GM19025 (cell line): Measurements from ENCODE around the gene WNT9B.
"Not testable (repeated sequence)": the region's sequence is repeated elsewhere in the genome, so short reads cannot be mapped to it uniquely, and the experiment has no call there.

Source experiments
- ATAC-seq: cut with Tn5 transposase; IDR thresholded peaks from one replicate; pipeline ENCODE4 v1.9.1; 2021; ENCODE audit warnings: mild to moderate bottlenecking, low read depth, moderate library complexity; ENCODE audit not compliant: unreplicated experiment

WNT9B gene

DNA sequence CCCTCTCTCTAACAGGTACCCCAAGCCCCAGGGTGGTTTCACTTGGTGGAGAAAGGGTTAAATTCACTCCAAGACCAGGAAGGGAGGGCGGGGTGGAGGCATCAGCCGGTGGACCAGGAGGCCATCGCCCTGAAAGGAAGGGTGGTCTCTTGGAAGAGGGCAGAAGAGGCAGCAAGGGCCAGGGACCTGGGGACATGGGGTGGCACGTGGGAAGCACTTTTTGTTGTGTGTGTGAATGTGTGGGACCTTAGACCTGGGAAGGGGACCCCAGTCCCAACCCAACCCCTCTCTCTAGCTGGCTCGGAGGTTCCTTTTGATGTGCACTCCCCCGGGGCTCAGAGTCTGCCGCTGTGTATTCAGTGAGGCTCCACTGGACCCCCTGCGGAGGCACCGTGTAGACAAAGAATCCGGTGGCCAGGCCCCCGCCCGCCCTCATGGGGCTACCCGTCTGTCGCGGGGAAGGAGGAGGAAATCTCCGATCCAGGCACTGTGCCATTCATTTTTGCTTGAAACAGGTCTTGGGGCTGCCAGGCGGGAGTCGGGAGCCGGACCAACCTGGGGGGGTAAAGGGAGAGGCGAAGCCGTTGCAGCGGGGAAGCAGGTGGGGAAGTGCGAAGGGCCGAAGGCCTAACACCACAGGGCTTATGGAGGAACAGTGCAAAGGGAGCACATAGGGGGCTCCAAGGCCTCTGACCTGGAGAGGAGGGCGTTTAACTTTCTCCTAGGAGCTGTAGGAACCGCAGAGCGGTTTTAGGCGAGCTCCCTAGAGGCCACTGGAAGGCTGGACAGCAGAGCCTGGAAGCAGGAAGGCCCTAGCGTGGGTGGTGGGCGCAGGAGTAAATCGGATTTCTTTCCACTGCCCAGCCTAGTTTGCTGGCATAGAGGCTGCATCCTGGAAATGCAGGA is 29.6 kb upstream of the WNT9B start:
- ATAC-seq, result no peak

DNA sequence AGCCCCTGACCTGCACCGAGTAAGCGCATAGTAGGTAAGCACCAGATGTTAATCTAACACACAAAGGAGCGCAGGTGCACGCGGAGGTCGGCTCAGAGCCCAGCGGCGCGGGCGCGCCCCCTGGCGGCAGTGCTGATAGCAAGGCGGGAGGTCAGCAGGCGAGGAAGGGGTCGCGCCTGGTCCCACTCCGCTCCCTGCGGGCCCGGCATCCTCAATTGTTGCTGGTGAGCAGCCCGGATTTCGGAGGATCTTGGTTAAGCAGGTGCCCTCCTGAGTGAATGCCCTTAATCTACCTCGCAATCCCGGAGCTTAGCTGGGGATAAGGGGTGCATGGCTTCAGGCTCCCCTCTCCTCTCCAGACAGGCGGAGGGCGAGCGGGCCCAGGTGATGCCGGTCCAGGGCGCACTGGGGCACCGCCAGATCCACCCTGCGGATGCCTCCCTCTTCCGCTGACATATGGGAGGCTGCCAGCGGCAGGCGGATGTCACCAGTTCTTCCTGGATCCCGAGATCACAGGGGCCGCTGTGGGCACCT is 28.9 kb upstream of the WNT9B start:
- no peak for ATAC-seq

DNA sequence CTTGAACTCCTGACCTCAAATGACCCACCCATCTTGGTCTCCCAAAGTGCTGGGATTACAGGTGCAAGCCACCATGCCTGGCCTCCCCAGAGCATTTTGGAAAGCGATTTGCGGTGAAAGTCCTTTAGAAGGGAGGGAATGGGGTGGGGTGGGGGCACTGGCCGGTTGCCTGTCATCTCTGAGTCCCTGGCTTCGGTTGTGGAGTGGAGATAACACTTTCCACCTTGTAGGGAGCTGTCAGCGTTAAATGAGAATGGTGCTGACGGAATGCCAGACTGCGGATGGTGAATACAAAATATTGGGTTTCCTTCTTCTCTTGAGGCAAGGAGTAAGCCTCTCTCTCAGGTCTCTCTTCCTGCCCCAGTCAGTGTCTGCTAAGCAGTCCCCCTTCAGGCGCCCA is 27.7 kb upstream of the WNT9B start:
- no peak for ATAC-seq

DNA sequence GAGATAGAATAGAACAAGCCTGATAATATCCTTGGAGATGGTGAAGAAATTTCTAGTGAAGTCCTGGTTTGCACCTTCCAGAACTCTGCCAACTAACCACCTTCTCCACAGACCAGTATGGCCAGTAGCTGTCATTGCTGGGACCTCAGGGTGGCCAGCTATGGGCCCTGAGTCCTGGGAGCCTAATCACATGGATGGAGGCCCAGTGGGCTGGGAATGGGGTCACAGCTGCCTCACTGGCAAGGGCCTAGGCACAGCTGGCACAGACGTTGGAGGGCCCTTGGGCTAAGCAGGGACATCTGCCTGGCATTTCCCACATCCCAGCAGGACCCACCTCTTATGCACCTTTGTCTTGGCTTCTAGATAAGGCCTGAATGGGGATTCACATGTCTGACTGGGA is 25.3 kb upstream of the WNT9B start:
- no peak for ATAC-seq

DNA sequence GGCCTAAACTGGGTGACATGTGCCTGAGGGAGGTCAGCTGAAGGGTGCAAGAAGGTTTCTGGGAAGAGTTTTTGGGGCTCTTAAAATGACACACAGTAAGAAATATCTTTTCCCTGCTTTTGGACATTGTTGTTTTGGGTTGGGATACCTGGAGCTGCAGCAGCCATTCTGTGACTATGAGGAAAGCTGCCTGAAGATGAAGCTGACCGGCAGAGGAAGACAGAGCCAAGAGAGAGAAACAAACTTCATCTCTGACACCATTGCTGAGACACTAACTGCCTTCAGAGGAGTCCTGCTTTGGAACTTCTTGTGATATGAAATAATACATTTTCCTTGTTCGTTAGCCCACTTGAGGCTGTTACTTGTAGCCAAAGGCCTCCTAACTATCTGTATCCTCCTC is 24.1 kb upstream of the WNT9B start:
- ATAC-seq, result no peak

DNA sequence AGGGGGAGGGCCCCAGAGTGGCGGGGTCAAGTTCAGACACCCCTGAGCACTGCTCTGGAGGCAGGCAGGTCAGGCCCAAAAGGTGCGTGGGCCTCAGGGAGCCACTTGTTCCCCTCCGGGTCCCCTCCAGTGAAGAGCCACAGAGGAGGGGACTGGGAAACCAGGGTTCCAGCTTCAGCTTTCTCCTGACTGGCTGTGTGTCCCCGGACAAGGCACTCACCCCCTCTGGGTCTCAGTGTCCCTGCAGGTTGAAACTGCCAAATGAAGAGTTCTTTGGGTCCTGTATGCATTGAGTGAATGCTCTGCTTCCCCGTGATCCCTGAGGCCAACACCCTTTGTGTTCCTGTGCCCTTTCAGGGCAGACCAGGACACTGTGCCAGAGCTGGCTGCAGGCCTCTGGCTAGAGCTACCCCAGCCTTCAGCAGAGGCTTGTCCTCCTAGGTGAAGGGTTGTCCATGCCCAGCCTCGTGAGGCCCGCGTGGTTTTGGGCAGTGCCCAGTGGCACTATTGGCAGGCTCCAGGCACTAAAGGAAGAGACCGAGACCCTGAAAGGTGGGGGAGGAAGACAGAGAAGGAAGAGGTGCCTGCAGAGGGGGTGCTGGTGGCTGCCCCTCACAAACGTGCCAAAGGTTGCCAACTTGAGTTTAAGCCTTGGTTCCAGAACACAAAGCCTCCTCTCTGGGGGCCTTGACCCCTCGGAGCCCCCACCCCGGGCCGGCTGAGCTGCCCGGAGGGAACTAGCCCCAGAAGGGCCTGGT is 19.6 kb upstream of the WNT9B start:
- ATAC-seq, result no peak

DNA sequence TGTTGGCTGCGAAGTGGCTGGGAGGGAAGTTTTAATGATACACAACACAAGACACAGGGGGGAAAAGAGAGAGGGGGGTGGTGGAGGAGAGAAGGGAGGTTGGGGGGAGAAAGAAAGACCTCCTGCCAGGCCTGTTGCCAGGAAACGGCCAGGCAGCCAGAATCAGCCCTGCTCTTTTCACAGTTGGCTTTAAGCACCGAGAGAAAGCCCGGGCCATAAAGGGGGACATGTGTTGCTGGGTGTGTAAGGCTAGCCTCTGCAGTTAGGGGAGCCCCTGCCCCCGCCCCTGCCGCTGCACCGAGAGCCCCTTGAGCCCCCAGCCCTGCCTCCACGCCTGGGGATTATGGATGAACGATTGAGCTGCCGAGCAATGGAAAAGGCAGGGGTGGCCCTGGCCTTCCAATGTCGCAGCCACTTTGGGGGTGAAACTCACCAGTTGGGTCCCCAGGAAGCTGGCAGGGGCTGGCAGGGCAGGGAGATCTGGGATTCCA is 19.0 kb upstream of the WNT9B start:
- ATAC-seq, result no peak

DNA sequence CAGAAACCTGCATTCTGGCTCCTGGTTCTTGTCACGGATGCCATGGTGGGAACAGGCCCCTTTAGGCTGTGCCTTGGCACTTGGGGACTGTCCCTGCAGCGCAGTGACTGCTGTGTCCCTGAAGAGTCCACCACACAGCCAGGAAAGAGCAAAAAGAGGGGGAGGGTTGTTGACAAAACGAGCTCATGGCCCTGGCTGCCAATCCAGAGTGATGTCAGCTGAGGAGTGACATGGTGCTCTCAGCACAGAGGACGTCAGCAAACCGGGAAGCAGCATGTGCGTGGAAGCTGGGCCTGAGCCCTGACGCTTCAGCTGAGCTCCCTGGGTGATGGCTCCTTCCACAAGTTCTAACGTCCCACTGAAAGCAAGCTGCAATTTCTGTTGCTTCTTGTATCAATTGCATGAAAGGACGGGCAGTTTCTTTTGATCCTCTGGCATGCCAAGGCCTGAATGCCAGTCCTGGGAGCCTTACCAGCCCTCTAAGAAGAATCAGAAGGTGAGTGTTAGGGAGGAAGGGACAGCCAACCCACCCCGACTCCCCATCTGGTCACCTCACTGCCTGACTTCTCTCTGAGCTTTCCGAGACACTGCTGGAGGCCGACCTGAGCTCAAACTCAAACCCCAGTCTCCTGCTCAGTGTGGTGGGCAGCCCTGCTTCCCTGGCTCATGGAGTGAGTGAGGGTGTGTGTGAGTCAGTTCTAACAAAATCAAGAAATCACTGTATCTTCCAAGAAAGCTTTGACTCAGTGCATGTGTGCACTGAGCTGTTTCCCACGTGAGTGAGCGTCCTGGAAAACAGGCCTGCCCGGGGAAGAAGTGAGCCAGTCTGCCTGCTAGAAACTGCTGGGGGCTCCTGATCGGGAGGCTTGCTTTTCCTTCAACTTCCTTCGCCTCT is 18.2 kb upstream of the WNT9B start:
- no peak for ATAC-seq

DNA sequence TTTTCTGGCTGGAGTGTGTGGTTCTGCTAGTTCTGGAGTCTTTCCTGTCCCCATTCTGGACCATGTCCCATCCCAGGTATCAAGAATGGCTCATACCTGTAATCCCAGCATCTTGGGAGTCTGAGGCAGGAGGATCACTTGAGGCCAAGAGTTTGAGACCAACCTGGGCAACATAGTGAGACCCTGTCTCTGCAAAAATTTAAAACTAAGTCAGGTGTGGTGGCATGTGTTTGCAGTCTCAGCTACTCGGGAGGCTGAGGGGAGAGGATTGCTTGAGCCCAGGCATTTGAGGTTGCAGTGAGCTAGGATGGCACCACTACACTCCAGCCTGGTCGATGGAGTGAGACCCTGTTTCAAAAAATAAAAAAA is 17.6 kb upstream of the WNT9B start:
- no peak for ATAC-seq

DNA sequence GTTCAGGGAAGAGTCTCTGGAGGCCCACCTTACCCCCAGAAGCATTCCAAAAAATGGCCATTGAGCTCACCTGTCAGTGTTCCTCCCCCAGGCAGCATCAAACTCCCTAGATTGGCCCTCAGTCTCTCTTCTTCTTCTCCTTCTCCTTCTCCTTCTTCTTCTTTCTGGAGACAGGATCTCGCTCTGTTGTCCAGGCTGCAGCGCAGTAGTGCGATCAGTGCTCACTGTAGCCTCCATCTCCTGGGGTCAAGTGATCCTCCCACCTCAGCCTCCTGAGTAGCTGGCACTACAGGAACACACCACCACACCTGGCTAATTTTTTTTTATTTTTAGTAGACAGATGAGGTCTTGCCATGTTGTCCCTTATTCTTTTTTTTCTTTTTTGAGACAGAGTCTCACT is 16.5 kb upstream of the WNT9B start:
- ATAC-seq, result no peak

DNA sequence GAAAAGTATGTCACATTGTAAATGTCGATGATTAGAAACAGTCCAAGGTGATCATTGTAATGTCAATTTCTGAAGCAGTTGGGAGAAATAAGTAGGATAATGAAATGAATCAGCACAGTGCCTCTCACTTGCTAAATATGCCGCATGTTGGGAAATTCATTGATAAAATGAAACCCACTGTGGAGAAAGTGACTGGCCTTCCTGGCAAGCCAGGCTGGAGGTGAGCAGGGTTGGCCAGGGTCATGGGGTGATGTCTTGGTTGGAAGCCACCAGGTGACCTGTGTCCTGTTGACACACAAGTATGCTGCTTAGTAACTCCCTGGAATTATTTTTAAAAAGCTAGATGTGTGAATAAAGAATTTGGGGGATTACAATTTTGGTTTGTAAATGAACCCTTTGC is 14.9 kb upstream of the WNT9B start:
- ATAC-seq, result no peak

DNA sequence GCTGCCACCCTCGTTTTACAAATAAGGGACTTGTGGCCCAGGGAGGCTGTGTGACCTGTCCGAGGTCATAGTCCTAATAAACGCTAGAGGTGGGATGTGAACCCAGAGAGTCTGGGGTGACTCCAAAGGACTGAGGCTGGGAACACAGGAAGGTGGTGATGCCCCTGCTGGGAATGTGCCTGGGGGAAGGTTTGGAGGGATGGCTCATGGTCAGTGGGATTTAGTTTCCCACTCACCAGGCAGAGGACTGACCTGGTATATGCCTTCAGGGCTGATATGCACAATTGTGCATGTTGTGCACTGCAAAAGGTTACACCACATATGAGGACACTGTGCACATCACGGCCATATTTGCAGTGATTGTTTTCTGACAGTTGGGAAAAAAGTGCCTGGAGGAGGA is 13.9 kb upstream of the WNT9B start:
- ATAC-seq, result no peak

DNA sequence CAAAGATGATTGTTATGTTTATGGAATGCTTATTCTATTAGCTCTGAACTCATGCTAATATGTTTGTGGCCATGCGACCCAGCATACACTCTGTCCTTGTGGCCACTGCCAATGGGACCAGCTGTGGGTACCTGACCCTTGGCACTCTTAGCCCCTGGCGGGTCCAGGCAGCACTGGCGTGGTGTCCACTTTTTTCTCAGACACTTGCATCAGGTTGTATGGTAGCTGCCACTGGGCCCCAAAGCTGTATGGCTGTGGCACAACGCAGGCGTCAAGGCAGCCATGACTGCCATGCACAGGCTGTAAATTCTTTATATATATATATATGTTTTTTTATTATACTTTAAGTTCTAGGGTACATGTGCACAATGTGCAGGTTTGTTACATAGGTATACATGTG is 12.2 kb upstream of the WNT9B start:
- no peak for ATAC-seq

DNA sequence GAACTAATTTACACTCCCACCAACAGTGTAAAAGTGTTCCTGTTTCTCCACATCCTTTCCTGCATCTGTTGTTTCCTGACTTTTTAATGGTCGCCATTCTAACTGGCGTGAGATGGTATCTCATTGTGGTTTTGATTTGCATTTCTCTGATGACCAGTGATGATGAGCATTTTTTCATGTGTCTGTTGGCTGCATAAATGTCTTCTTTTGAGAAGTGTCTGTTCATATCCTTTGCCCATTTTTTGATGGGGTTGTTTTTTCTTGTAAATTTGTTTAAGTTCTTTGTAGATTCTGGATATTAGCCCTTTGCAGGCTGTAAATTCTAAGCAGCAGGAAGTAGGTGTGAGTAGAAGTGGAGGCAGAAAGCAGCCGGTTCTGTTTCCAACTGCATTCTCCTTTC is 10.8 kb upstream of the WNT9B start:
- ATAC-seq, result not testable (repeated sequence)

DNA sequence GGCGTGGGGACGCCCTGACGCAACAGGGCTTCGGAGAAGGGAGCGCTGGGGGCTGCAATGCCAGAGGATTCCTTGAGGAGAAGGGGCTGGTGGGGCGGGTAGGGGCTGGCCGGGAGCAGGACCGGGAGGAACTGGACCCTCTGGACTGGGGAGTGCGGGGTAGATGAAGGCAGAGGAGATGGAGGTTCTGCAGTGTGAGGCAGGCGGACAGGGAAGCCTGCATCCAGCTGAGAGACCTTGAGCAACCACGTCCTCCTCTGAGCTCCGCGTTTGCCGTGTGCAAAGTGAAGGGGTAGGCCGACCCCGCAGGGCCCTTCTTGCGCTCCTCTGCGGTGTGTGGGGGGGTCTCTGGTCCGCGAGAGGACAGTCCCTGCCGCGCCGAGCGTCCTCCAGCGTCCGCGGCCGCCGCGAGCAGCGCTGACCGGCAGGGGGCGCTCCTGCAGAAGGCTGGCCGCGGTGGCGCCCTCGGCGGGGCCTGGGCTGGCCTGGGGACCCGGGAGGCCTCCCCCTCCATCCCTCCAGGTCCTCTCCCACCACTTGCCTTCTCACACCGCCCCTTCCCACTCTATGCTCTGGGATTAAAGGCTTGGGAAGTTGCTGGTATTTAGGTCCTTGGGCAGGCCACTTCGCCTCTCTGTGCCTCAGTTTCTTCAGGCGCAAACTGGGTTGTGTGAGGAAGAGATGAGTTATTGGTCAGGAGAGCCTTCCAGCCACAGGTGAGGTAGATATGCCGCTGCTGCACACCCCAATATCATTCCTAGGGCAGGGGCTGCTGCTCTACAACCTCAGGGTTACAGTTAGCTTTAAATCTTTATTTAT is 9.6 kb upstream of the WNT9B start:
- no peak for ATAC-seq

DNA sequence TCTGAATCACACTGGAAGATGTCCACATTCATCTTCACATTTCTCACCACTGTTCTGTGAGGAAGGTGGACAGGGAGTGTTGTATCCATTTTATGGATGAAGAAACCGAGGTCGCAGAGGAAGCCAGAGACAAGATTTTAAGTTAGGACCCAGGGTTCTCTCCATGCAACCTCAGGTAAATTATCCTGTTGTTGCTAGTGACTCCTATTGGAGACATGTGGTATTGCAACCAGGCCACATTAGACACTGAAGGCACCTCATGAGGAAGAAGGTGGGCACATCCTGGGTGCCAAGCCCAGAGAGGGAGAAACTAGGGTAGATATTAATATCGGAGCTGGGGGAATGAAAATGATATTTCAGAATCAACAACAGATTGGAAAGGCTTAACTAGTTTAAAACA is 8.5 kb upstream of the WNT9B start:
- no peak for ATAC-seq

DNA sequence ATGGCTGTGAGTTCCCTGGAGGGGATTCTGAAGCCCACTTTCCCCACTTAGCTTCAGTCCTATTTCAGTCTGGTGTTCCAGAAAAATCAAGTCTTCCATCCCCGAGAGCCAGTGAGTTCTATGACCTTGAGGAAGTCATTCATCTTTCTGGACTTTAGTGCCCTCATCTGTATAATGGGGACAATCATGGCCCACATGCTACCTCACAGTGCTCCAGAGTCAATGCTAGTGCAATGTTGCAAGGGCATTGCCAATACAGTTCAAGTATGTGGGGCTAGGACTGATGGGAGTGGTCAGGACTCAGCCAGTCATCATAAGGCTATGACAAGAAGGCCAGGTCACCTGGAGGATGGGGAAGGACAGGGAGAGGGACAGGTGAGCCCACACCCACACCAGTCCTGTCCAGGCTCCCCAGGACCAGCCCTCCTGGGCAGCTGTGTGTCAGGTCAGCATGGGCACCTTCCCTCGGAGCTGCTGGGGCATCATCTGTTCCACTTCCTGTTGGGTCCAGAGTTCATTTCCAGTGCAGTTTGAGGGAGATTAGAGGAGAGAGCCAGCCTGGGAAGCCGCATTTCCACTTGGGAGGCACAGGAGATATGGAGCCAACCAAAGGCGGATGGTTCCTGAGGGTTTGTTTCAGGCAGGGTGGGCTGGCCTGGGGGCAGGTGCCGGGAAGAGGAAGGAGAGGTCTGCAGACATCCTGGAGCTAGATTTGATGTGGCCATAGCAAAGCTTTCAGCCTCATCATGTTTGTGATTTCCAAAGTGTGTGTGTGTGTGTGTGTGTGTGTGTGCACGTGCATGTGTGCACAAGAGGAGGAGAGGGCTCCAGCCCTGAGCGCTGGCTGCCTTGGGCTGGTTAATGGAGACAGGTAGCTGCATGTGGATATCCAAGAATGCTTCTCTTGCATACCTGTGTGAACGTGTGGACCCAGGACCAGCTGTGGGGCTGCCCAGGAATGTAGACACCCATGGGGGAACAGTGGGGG is 3.9 kb upstream of the WNT9B start:
- no peak for ATAC-seq

DNA sequence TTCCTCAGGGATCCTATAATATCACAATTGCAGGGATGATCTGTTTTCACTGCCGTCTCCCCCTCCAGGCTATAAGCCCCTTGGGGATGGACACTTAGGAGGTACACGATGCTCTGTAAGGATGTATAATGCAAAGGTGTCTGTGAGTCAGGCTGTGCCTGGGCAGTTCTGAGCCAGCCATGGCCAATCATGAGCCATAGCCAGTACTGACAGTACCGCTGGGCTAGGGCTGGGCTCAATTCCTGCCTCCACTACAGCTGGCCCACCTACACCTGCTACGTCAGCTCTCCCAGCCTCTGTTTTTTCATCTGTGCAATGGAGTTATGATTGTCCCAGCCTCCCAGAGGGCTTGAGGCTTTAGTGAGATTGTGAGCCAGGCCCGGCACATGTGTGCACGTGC is 2.8 kb upstream of the WNT9B start:
- ATAC-seq, result no peak

DNA sequence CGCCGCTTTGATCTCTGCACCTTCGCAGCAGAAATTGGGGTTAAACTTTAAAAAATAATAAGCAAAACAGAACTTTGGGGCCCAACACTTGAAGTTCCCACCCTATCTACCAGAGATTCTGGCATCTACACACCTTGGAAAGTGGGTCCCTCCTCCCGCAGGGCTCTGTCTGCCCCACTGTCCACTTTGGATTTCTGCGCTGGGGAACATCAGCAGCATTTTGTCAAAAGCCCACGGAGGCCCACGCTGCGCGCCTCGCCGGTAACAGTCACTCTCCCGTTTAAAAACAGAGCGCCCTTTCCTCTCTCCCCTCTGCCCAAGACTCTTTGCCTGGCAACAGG is 725 bp upstream of the WNT9B start:
- no peak for ATAC-seq
